HFFc6 (cell line): ENCODE results near the gene PAQR4. TPM values are rescaled to one million over a fixed set of nuclear protein-coding genes. Genes with fewer than 3 reads are reported as not detected.

Source experiments
- DNase-seq: peaks from one replicate; pipeline ENCODE4 v3.0.0-alpha.2; 2018
- H3K27ac Mint-ChIP-seq: 2 replicates; pipeline ENCODE4 v1.8.0; 2020; ENCODE audit warnings: mild to moderate bottlenecking, mixed read lengths
- H3K27me3 Mint-ChIP-seq: 2 replicates; pipeline ENCODE4 v1.8.0; 2021; ENCODE audit warnings: mild to moderate bottlenecking, moderate library complexity, mixed read lengths; ENCODE audit not compliant: insufficient read depth
- H3K36me3 Mint-ChIP-seq: 2 replicates; pipeline ENCODE4 v1.8.0; 2021; ENCODE audit warnings: low read depth, mixed read lengths
- H3K4me1 Mint-ChIP-seq: 2 replicates; pipeline ENCODE4 v1.8.0; 2020; ENCODE audit warnings: low read depth, mixed read lengths
- H3K4me3 Mint-ChIP-seq: 2 replicates; pipeline ENCODE4 v1.8.0; 2020; ENCODE audit warnings: mild to moderate bottlenecking, moderate library complexity, mixed read lengths
- H3K9me3 Mint-ChIP-seq: 2 replicates; pipeline ENCODE4 v1.8.0; 2020; ENCODE audit warnings: mild to moderate bottlenecking, mixed read lengths
- total RNA-seq, 6 experiments: library from RNA; stranded (reverse); fragmentation: NEBNext Ultra II Directional; extraction: Animal tissue kit (Norgen Biotek cat#: 25700); gene quantifications; 2 replicates in 1 of 6; 3 replicates in 5 of 6; pipeline ENCODE4 v1.2.3, GENCODE V29; 2021
- TF ChIP-seq, protein P1 (sequence below): fragments of 200-600 bp; sonication (generic); IDR thresholded peaks from 2 replicates; pipeline ENCODE4 v1.5.0; 2021; ENCODE audit warnings: antibody characterized with exemption, mild to moderate bottlenecking

Gene PAQR4
- total RNA-seq, 6 experiments from 2014 or later: 5.7 to 16.5 (median 13.7) TPM

DNA sequence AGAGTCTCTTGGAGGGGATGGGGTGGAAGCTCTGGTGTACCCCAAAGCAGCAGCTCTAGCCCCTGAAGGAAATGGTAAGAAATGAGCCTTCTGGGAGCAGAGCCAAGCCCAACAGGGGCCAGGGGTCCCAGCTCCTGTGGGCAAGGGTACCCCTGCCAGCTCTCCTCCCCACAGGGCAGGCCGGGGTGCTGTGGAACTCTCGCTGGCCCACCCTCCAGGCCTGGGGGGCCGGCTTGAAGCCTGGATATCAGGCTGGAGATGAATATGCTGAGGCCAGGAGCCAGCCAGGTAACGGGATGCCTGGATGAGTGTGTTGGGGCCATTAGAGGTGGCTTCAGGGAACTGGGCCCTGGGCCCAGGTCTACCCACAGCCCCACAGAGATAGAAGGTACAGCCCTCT lies 31.4 kb downstream of the PAQR4 start:
- TF ChIP-seq, protein P1, sequence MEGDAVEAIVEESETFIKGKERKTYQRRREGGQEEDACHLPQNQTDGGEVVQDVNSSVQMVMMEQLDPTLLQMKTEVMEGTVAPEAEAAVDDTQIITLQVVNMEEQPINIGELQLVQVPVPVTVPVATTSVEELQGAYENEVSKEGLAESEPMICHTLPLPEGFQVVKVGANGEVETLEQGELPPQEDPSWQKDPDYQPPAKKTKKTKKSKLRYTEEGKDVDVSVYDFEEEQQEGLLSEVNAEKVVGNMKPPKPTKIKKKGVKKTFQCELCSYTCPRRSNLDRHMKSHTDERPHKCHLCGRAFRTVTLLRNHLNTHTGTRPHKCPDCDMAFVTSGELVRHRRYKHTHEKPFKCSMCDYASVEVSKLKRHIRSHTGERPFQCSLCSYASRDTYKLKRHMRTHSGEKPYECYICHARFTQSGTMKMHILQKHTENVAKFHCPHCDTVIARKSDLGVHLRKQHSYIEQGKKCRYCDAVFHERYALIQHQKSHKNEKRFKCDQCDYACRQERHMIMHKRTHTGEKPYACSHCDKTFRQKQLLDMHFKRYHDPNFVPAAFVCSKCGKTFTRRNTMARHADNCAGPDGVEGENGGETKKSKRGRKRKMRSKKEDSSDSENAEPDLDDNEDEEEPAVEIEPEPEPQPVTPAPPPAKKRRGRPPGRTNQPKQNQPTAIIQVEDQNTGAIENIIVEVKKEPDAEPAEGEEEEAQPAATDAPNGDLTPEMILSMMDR: no peak
- Mint-ChIP-seq H3K27me3 (peaks cover 12% of the 10 kb centered on the region), H3K4me3 (no peak overlapping the region), H3K27ac (no peak overlapping the region), H3K4me1 (no peaks in the 10 kb centered on the region), H3K36me3 (no peaks in the 10 kb centered on the region), H3K9me3 (no peaks in the 10 kb centered on the region)
- no peak for DNase-seq

DNA sequence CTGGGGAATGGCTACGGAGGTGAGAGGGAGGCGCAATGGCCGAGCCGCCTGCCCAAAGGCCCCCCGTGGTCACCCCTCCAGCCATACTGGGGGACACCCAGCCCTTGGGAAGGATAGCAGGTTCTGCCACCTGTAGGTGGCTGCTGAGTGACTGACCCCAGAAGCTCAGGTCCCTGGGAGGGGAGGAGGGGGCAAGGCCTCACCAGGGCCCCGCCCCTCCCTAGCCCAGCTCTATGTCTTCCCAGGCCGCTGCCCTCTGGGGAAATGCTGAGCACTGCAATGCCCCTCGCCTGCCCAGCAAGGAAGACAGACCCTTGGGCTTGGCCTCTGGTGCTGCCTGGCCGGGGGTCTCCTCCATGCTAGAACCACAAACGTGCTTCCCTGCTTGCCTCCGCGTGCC lies 32.2 kb downstream of the PAQR4 start:
- H3K27me3 Mint-ChIP-seq: peaks cover 12% of the 10 kb centered on the region
- no peak overlapping the region for H3K4me3 Mint-ChIP-seq
- H3K4me1 Mint-ChIP-seq: no peaks in the 10 kb centered on the region
- H3K27ac Mint-ChIP-seq: no peak overlapping the region
- DNase-seq: no peak
- H3K9me3 Mint-ChIP-seq: no peaks in the 10 kb centered on the region
- TF ChIP-seq, protein P1: 0 out of 2 replicates have a peak, but pooled peaks have one; percentile 8
- H3K36me3 Mint-ChIP-seq: no peaks in the 10 kb centered on the region

DNA sequence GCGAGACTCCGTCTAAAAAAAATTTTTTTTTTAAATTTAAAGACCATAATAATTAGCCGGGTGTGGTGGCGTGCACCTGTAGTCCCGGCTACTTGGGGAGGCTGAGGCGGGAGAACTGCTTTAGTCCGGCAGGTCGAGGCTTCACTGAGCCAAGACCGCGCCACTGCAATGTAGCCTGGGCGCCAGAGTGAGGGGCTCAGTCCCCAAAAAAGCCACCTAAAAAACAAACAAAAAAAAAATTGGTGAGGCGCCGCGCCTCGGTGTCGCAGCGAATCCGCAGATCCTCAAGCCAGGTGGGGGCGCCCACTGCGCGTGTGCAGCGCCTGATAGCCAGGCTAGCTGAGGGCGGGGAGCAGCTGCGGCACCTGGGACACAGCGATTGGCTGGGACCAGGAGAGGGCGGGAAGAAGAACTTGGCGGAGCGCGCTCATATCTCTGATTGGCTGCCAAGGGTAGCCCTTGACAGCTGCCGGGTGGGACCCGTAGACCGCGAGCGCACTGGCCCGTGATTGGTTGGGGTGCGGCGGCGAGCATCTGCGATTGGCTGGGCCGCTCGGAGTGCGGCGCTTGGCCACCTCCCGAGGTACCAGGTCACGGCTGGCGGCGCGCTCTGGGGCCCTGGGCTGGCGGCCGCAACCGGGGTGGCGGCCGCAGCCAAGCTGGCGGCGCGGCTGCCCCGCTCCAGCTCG lies 34.6 kb downstream of the PAQR4 start:
- Mint-ChIP-seq H3K4me3 (no peak overlapping the region), H3K4me1 (peaks cover 5% of the 10 kb centered on the region; the same call in 1 of the 2 replicates), H3K27me3 (peaks cover 5% of the 10 kb centered on the region; the same call in 1 of the 2 replicates), H3K9me3 (no peaks in the 10 kb centered on the region), H3K27ac (no peak overlapping the region), H3K36me3 (no peaks in the 10 kb centered on the region)
- peak; percentile 98 for DNase-seq
- TF ChIP-seq, protein P1: peak; percentile 70

DNA sequence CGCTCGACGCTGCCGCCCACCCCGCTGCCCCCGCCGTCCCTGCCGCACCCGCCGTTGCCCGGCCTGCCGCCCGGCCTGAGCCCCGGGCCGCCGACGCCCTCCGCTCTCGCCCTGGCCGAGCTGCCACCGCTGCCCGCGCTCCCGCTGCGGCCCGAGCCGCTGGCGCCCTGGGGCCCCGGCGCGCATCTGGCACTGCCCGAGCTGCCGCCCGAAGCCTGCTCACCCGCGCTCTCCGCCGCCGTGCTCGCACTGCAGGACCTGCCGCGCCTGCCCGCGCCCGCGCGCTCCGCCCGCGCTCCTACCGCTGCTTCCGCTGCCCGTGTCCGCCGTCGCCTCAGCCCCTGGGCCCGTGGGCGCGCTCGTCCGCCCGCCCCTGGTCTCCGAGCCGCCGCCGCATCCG lies 35.2 kb downstream of the PAQR4 start:
- no peak overlapping the region for H3K4me3 Mint-ChIP-seq
- TF ChIP-seq, protein P1: no peak
- no peaks in the 10 kb centered on the region for H3K9me3 Mint-ChIP-seq
- H3K27ac Mint-ChIP-seq: no peak overlapping the region
- DNase-seq: no peak
- H3K36me3 Mint-ChIP-seq: no peaks in the 10 kb centered on the region
- H3K27me3 Mint-ChIP-seq: peaks cover 5% of the 10 kb centered on the region; the same call in 1 of the 2 replicates
- H3K4me1 Mint-ChIP-seq: peaks cover 5% of the 10 kb centered on the region; the same call in 1 of the 2 replicates

DNA sequence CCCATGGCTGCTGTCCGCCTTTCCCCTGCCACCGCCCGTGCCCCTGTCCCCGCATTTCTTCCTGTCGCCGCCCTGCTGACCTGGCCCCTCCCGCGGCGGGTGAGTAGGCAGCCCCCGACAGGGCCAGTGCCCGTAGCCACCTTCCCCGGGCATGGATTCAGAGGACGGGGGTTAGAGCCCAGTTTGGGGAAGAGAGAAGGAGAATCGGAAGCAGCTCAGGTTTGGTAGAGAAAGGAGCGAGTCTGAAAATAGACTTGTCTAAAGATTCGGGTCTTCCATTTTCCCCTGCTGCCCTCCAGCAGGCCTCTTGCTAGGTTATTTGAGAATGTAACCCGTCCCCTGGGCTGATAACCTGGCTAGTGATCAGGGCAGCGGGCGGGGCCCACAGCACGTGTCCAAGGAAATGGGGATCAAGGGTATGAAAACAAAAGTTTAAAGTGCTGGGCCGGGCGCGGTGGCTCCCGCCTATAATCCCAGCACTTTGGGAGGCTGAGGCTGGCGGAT lies 35.7 kb downstream of the PAQR4 start:
- no peak overlapping the region for H3K27ac Mint-ChIP-seq
- H3K9me3 Mint-ChIP-seq: no peaks in the 10 kb centered on the region
- H3K27me3 Mint-ChIP-seq: peaks cover 3% of the 10 kb centered on the region; the same call in 1 of the 2 replicates
- no peak for DNase-seq
- H3K4me1 Mint-ChIP-seq: peaks cover 5% of the 10 kb centered on the region; the same call in 1 of the 2 replicates
- H3K4me3 Mint-ChIP-seq: peak overlapping the region; percentile 71
- no peaks in the 10 kb centered on the region for H3K36me3 Mint-ChIP-seq
- TF ChIP-seq, protein P1: no peak
